MCF 10A (cell line): ENCODE data around the gene ASMTL. TPM values are rescaled to one million over a fixed set of nuclear protein-coding genes. Genes with fewer than 3 reads are reported as not detected.

ENCODE experiments used
- BruUV-seq: library from RNA; stranded (reverse); fragments of 400-500 nt; replicated peaks from 2 replicates; lab custom pipeline; 2021; lab: Mats Ljungman, UMichigan
- CTCF ChIA-PET: fragments of 300-600 bp; sonication (Branson Sonifier 250); formaldehyde crosslinking; extraction: SDS; loops from one replicate; lab custom pipeline; 2021; ENCODE audit warnings: antibody characterized with exemption, inconsistent platforms; lab: Yijun Ruan, JAX
- POLR2A ChIA-PET: fragments of 300-600, 350-650 bp; sonication (Branson Sonifier 250); formaldehyde crosslinking; extraction: SDS; loops from one replicate; lab custom pipeline; 2020; ENCODE audit warnings: antibody characterized with exemption, inconsistent platforms; lab: Yijun Ruan, JAX
- DNase-seq: peaks from one replicate; pipeline ENCODE4 v3.0.0-alpha.2; 2018; ENCODE audit not compliant: unreplicated experiment
- H3K27ac Mint-ChIP-seq: one replicate; pipeline ENCODE4 v1.8.0; 2022; ENCODE audit warnings: mild to moderate bottlenecking, low read depth, mixed read lengths; ENCODE audit not compliant: unreplicated experiment
- H3K27me3 Mint-ChIP-seq: one replicate; pipeline ENCODE4 v1.8.0; 2022; ENCODE audit warnings: mixed read lengths; ENCODE audit not compliant: insufficient read depth, unreplicated experiment
- H3K36me3 Mint-ChIP-seq: one replicate; pipeline ENCODE4 v1.8.0; 2022; ENCODE audit warnings: mild to moderate bottlenecking, moderate library complexity, mixed read lengths; ENCODE audit not compliant: insufficient read depth, unreplicated experiment
- H3K4me1 Mint-ChIP-seq: one replicate; pipeline ENCODE4 v1.8.0; 2022; ENCODE audit warnings: mixed read lengths; ENCODE audit not compliant: insufficient read depth, unreplicated experiment
- H3K4me3 Mint-ChIP-seq: one replicate; pipeline ENCODE4 v1.8.0; 2022; ENCODE audit warnings: mild to moderate bottlenecking, moderate library complexity, mixed read lengths; ENCODE audit not compliant: unreplicated experiment
- H3K9me3 Mint-ChIP-seq: one replicate; pipeline ENCODE4 v1.8.0; 2022; ENCODE audit warnings: mixed read lengths; ENCODE audit not compliant: unreplicated experiment
- intact Hi-C: fragments of 100-400 bp; cut with micrococcal nuclease; formaldehyde crosslinking; loops from 2 replicates; pipeline ENCODE4 v1.14.1; 2022
- total RNA-seq: library from RNA; stranded (reverse); gene quantifications from 2 replicates; pipeline ENCODE4 v1.2.3, GENCODE V29; 2022
- TF ChIP-seq, protein P1 (sequence below): fragments of 200-600 bp; IDR thresholded peaks from one replicate; pipeline ENCODE4 v1.8.0; 2022; ENCODE audit warnings: antibody characterized with exemption, mild to moderate bottlenecking; ENCODE audit not compliant: unreplicated experiment

ASMTL gene
- total RNA-seq, 1 experiment from 2014 or later, result 20.6 TPM

DNA sequence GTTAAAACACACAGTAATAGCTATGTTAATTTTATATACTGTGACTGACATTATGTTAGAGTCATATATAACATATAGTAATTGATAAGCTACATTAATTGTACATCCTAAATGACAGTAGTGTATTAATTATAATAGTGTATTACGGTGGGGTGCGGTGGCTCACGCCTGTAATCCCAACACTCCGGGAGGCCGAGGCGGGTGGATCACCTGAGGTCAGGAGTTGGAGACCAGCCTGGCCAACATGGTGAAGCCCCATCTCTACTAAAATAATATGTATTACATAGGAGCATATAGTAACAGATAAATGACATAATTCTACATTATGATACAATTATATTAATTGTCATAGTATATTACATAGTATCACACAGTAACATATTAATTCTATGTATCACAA lies 12.2 kb downstream of the ASMTL start:
- DNase-seq, result no peak
- Mint-ChIP-seq H3K27me3 (no peaks in the 10 kb centered on the region), H3K4me1 (no peaks in the 10 kb centered on the region), H3K36me3 (peaks cover 53% of the 10 kb centered on the region), H3K9me3 (peaks cover 9% of the 10 kb centered on the region), H3K27ac (no peak overlapping the region), H3K4me3 (no peak overlapping the region)
- intact Hi-C loops, result no loop called here
- ChIA-PET POLR2A (no interaction called here), CTCF (no interaction called here)
- TF ChIP-seq, protein P1, sequence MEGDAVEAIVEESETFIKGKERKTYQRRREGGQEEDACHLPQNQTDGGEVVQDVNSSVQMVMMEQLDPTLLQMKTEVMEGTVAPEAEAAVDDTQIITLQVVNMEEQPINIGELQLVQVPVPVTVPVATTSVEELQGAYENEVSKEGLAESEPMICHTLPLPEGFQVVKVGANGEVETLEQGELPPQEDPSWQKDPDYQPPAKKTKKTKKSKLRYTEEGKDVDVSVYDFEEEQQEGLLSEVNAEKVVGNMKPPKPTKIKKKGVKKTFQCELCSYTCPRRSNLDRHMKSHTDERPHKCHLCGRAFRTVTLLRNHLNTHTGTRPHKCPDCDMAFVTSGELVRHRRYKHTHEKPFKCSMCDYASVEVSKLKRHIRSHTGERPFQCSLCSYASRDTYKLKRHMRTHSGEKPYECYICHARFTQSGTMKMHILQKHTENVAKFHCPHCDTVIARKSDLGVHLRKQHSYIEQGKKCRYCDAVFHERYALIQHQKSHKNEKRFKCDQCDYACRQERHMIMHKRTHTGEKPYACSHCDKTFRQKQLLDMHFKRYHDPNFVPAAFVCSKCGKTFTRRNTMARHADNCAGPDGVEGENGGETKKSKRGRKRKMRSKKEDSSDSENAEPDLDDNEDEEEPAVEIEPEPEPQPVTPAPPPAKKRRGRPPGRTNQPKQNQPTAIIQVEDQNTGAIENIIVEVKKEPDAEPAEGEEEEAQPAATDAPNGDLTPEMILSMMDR, result no peak
- BruUV-seq, result no TSS peak

DNA sequence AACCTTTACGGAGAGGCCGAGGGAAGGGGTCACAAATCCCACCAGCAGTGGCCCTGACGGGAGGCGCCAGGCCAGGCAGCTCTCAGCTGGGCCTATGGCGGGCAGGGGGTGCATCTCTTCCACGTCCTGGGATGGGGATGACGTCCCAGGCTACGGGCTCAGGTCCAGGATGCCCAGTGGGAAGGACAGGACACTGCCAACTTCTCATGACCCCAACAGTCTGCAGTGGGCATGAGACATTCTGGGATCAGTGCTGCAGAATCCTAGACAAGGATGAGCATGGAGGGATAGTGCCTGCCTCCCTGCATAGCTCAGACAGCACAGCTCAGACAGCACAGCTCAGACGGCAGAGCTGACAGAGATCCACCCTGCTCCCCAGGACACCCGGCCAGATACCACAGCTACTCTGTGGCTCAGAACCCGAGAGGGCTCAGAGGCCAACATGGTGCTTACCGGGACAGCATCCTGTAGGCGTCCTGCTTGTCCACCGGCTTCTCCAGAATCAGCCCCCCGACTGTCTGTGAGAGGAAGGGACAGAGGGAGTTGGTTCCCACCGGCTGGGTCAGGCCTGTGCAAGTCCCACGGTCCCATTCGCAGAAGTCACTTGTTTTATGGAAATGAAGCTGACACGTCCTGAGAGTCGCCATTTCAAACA lies 17.3 kb downstream of the ASMTL start:
- no peaks in the 10 kb centered on the region for H3K27me3 Mint-ChIP-seq

DNA sequence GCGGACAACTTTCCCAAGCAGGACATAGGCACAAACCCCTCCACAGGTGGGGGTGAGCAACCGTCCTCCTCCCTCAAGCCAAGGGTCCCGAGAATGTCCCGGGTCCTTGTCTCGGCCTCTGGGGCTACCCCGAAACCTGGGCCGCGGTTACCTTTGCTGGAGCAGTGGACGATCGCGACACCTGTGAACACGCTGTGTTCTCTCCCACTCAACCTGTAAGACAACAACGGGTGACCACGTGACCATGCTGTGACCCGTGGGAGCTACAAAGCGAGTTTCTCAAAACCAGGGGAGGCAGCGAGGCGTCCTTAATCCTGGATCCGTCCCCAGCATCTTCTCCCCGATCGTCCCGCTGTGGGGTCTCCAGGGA lies 17.9 kb downstream of the ASMTL start:
- H3K27ac Mint-ChIP-seq, result no peak overlapping the region
- no peak overlapping the region for H3K4me3 Mint-ChIP-seq
- no peaks in the 10 kb centered on the region for H3K27me3 Mint-ChIP-seq
- intact Hi-C loops, result no loop called here
- H3K4me1 Mint-ChIP-seq, result no peaks in the 10 kb centered on the region
- TF ChIP-seq, protein P1, result no peak
- no peaks in the 10 kb centered on the region for H3K9me3 Mint-ChIP-seq
- peaks cover 58% of the 10 kb centered on the region for H3K36me3 Mint-ChIP-seq
- CTCF ChIA-PET, result no interaction called here
- no peak for DNase-seq
- POLR2A ChIA-PET, result no interaction called here
- no TSS peak for BruUV-seq

More for the DNA sequence above, 17.3 kb downstream of the ASMTL start:
- Mint-ChIP-seq H3K4me3 (no peak overlapping the region), H3K27ac (no peak overlapping the region), H3K9me3 (no peaks in the 10 kb centered on the region), H3K36me3 (peaks cover 64% of the 10 kb centered on the region), H3K4me1 (no peaks in the 10 kb centered on the region)
- ChIA-PET CTCF (no interaction called here), POLR2A (no interaction called here)
- DNase-seq, result no peak
- BruUV-seq, result no TSS peak
- TF ChIP-seq, protein P1, result no peak
- intact Hi-C loops, result no loop called here

DNA sequence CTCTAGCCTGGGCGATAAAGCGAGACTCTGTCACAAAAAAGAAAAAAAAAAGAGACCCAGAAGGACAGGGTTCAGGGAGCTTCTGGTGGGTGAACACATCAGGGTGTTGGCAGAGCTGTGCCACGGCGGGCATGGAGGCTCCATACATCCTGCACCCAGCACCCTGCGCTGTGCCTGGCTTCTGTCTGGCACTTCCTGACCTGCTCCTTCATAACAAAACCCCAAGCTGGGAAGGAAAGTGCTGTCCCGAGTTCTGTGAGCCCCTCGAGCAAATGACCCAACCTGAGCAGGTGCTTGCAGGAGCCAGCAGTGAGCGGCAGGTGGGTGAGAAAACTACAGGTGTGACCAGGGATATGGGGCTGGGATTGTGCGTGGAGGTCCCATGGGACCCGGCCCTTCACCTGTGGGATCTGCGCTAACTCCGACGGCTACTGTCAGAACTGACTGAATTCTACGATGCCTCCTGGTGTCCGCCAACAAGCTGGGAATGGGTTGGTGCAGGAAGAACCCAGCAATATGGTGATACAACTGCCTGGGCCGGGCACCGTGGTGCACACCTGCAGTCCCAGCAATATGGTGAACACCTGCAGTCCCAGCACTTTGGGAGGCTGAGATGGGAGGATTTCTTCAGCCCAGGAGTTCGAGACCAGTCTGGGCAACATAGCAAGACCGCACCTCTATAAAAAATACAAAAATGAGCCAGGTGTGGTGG lies 18.9 kb downstream of the ASMTL start:
- H3K36me3 Mint-ChIP-seq, result peaks cover 54% of the 10 kb centered on the region
- no peaks in the 10 kb centered on the region for H3K4me1 Mint-ChIP-seq
- H3K27me3 Mint-ChIP-seq, result no peaks in the 10 kb centered on the region
- H3K27ac Mint-ChIP-seq, result no peak overlapping the region
- no TSS peak for BruUV-seq
- H3K9me3 Mint-ChIP-seq, result no peaks in the 10 kb centered on the region
- TF ChIP-seq, protein P1, result no peak
- H3K4me3 Mint-ChIP-seq, result no peak overlapping the region
- intact Hi-C loops, result no loop called here
- ChIA-PET CTCF (no interaction called here), POLR2A (no interaction called here)
- no peak for DNase-seq
